Measurements from ENCODE around the gene CFI. TPM values are rescaled to one million over a fixed set of nuclear protein-coding genes. Genes with fewer than 3 reads are reported as not detected.

CFI gene
- total and polyA plus RNA-seq, 2 of the 4 experiments (the other 2 are of a cell fraction), result 0.12 to 0.18 TPM

DNA sequence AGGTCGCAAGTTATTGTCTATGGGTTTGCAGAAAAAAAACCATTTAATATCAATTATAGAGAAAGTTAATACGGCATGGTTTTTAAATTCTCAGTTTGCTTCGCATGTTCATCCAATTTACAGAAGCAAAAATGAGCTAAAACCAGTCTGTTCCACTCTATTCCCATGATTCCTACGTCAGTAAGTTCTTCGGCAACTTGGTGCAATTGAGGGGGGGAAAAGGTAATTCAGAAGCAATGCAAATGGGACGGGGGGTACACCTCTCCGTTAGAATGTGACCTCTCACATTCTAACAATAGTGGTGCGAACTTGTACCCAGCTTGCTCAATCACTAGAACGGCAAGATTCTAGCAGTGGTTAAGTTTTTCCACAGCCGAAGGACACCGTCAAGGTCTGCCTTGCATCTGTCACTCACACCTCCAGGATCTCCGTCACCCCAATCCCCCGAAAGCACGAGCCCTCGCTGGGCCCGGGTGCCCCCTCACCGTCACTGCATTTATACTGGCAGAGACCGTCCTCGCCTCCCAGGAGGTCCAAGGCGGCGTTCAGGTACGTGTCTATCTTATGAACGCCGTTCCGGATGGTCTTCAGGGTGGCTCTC is 72.6 kb downstream of the CFI start:
- Histone ChIP-seq H4K5ac (ENCODE audit: low read depth, low read length) (peak overlapping the region; percentile 7; the same call in 1 of the 2 replicates), H3K4ac (ENCODE audit: low read depth, low read length) (no peak overlapping the region), H3K79me1 (ENCODE audit: low read depth in 1 of 2, low read length in 2 of 2) (peaks cover 17 to 19% of the 10 kb centered on the region in 2 experiments), H3K9ac (ENCODE audit: low read depth, low read length) (peak overlapping the region; percentile 62), H3K18ac (ENCODE audit: low read depth, low read length) (no peak overlapping the region), H3K23ac (ENCODE audit: low read depth, low read length) (peak overlapping the region; percentile 31), H3K56ac (ENCODE audit: extremely low read depth, insufficient read depth, low read length) (no peak overlapping the region), H3K14ac (replicated peaks; ENCODE audit: low read depth, low read length) (0 out of 2 replicates have a peak overlapping the region, but pooled peaks have one; percentile 3), H4K20me1 (ENCODE audit: insufficient read depth, low read length) (no peaks in the 10 kb centered on the region), H3K27ac (ENCODE audit: insufficient read depth, low read length) (no peak overlapping the region; the same call in 1 of the 2 replicates), H2BK20ac (ENCODE audit: low read depth, low read length) (no peak overlapping the region), H2BK120ac (ENCODE audit: low read depth, low read length) (no peak overlapping the region), H2AK9ac (replicated peaks; ENCODE audit: low read depth, low read length, poor library complexity) (peak overlapping the region; percentile 44), H2AK5ac (ENCODE audit: low read depth, low read length) (no peak overlapping the region), H3K27me3 (ENCODE audit: control insufficient read depth, insufficient read depth, low read length) (no peaks in the 10 kb centered on the region), H3K36me3 (ENCODE audit: control insufficient read depth, insufficient read depth, low read length) (no peaks in the 10 kb centered on the region), H3K9me1 (ENCODE audit: insufficient read depth, low read length) (peaks cover 4% of the 10 kb centered on the region), H2BK5ac (ENCODE audit: low read depth, low read length, poor library complexity, severe bottlenecking) (no peak overlapping the region), H4K8ac (ENCODE audit: low read depth in 2 of 2, low read length in 2 of 2) (peak overlapping the region; percentile 69 to 94; a peak in 2 of 4 replicates), H3K4me2 (ENCODE audit: low read depth, low read length) (peak overlapping the region; percentile 100), H3K4me3 (ENCODE audit: insufficient read depth, low read depth, low read length) (peak overlapping the region; percentile 93), H3K9me3 (ENCODE audit: control insufficient read depth, insufficient read depth, low read length) (no peaks in the 10 kb centered on the region), H2BK15ac (ENCODE audit: low read depth, low read length) (no peak overlapping the region), H3K4me1 (ENCODE audit: control insufficient read depth, insufficient read depth, low read length) (peaks cover 5% of the 10 kb centered on the region; the same call in 1 of the 2 replicates), H2AFZ (replicated peaks; ENCODE audit: low read length, poor library complexity) (peak overlapping the region; percentile 99), H4K91ac (ENCODE audit: insufficient read depth, low read depth, low read length) (0 out of 2 replicates have a peak overlapping the region, but pooled peaks have one; percentile 34)
- intact Hi-C loops (cut with micrococcal nuclease), result loop anchor here (2.0 kb wide), 1 partner anchor 26 kb away; the partner anchor contains the start of gene CASP6
- POLR2A ChIA-PET (ENCODE audit: unreplicated experiment), result no interaction called here
- 2% methylated on average over 9 of the region's 25 CpGs; no CpG with 5 or more reads in 1 of the 2 experiments for WGBS, 2 experiments (ENCODE audit: extremely low coverage in 2 of 2, insufficient read length in 1 of 2)
- in situ Hi-C loops (cut with MboI; ENCODE audit: low sequenced_read_pairs), result loop anchor here (10.0 kb wide), 1 partner anchor 294 kb away; the partner anchor contains the start of gene SEC24B
- TF ChIP-seq MAFK (IDR thresholded peaks at IDR 0.05; ENCODE audit: low read depth, low read length) (no peak), CEBPB (IDR thresholded peaks at IDR 0.05; ENCODE audit: low read depth, low read length) (peak; percentile 30; the same call in 1 of the 2 replicates)
- no peak; the same call in 1 of the 2 replicates for ATAC-seq (ENCODE audit: low read depth)
- peak; percentile 7 for DNase-seq
- dilution Hi-C loops (cut with HindIII; ENCODE audit: low sequenced_read_pairs, unreplicated experiment), result no loop called here
- CTCF ChIA-PET, result no interaction called here
- no TSS peak for BruUV-seq (replicated peaks)
